Measurements from ENCODE around the gene LRRC55.

LRRC55 gene

GRCh38 chr11:57178334-57178733 lies 3.4 kb upstream of the LRRC55 start:
- H3K4me3 Mint-ChIP-seq = no peak overlapping the region
- no peaks in the 10 kb centered on the region for H3K36me3 Mint-ChIP-seq
- H3K27ac Mint-ChIP-seq = no peak overlapping the region
- peaks cover 4% of the 10 kb centered on the region for H3K9me3 Mint-ChIP-seq
- peaks cover 34% of the 10 kb centered on the region for H3K27me3 Mint-ChIP-seq
- no peaks in the 10 kb centered on the region for H3K4me1 Mint-ChIP-seq

DNA sequence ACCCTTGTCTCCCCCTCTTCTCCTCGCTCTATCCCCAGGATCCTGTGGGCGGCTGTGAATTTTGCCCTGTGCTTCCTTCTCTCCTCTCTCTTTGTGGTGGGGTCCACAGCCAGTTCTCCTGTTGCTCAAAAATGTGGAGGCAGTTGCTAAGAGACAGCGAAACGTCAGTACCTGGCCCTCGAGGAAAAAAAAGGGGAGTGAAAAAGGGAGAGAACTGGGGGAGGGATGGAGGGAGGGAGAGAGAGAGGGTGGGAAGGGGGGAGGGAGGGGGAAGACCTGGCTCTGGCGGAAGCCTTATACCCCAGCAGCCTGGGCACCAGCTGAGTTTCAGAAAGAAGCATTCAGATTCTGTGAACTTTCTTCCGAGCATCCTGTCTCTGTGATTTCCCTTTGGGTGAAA lies 2.1 kb upstream of the LRRC55 start:
- H3K4me3 Mint-ChIP-seq = no peak overlapping the region
- peaks cover 4% of the 10 kb centered on the region for H3K9me3 Mint-ChIP-seq
- peaks cover 34% of the 10 kb centered on the region for H3K27me3 Mint-ChIP-seq
- H3K27ac Mint-ChIP-seq = no peak overlapping the region
- H3K4me1 Mint-ChIP-seq = no peaks in the 10 kb centered on the region
- no peaks in the 10 kb centered on the region for H3K36me3 Mint-ChIP-seq

- H3K27ac Mint-ChIP-seq = no peak overlapping the region
- peaks cover 4% of the 10 kb centered on the region for H3K9me3 Mint-ChIP-seq
- no peaks in the 10 kb centered on the region for H3K4me1 Mint-ChIP-seq
- H3K36me3 Mint-ChIP-seq = no peaks in the 10 kb centered on the region
- peaks cover 32% of the 10 kb centered on the region for H3K27me3 Mint-ChIP-seq
- H3K4me3 Mint-ChIP-seq = no peak overlapping the region
Measured at GRCh38 chr11:57180081-57180561, 1.6 kb upstream of the LRRC55 start.

DNA sequence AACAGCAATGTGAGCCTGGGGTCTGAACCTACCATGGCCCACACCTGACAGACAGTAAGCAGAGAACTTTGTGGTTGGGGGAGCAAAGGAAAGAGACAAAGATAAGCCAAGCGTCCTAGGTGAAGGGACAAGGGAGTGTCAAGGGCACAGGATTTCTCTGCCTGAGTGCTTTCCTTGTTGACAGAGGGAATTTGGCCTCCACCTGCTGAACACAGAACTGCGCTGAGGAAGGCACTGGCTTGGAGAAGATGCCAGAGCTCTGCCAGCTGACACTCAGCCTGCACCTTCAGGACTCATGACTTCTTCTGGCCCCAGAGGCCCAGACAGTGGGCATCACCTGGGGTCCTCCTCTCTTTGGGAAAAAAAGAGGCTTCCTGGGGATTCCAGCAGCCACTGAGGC lies 789 bp upstream of the LRRC55 start:
- Mint-ChIP-seq H3K27ac (no peak overlapping the region), H3K4me3 (no peak overlapping the region), H3K27me3 (peaks cover 28% of the 10 kb centered on the region), H3K36me3 (no peaks in the 10 kb centered on the region), H3K4me1 (no peaks in the 10 kb centered on the region), H3K9me3 (peaks cover 4% of the 10 kb centered on the region)

DNA sequence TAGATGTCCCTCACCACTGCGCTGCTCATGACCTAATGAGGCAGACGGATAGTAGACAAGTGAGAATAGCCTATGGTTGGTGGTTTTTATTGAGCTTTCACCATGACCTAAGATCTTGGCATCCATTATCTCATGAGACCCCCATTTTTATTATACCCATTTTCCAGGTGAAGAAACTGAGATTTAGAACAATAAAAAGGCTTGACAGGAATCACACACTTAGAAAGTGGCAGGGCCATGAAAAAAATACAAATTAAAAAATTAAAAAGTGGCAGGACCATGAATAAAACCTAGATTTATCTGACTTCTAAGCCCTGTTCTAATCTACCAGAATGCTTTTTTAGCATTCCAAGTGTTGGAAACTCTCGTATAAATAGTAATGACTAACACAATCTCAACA lies 1.1 kb downstream of the LRRC55 start:
- Mint-ChIP-seq H3K4me3 (no peak overlapping the region), H3K36me3 (no peaks in the 10 kb centered on the region), H3K27ac (no peak overlapping the region), H3K27me3 (peaks cover 18% of the 10 kb centered on the region), H3K4me1 (no peaks in the 10 kb centered on the region), H3K9me3 (no peaks in the 10 kb centered on the region)

DNA sequence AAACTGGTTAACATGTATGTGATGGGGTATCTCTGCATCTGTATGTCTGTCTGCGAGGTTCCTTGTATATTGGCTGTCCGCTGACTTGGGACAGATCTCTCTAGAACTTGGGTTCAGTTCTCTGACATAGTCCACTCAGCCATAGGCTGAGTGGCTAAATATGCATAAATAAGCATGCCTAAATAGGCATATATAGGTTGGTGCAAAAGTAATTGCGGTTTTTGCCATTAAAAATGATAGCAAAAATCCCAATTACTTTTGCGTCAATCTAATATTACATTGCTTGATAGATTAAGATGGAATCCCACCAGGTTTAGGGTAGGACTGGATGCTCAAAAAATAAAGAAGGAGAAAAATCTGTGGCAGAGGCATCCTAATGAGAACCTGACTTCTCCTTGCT lies 8.8 kb downstream of the LRRC55 start:
- peaks cover 22% of the 10 kb centered on the region for H3K27me3 Mint-ChIP-seq
- no peaks in the 10 kb centered on the region for H3K4me1 Mint-ChIP-seq
- no peaks in the 10 kb centered on the region for H3K36me3 Mint-ChIP-seq
- H3K4me3 Mint-ChIP-seq = no peak overlapping the region
- H3K9me3 Mint-ChIP-seq = no peaks in the 10 kb centered on the region
- H3K27ac Mint-ChIP-seq = no peak overlapping the region

DNA sequence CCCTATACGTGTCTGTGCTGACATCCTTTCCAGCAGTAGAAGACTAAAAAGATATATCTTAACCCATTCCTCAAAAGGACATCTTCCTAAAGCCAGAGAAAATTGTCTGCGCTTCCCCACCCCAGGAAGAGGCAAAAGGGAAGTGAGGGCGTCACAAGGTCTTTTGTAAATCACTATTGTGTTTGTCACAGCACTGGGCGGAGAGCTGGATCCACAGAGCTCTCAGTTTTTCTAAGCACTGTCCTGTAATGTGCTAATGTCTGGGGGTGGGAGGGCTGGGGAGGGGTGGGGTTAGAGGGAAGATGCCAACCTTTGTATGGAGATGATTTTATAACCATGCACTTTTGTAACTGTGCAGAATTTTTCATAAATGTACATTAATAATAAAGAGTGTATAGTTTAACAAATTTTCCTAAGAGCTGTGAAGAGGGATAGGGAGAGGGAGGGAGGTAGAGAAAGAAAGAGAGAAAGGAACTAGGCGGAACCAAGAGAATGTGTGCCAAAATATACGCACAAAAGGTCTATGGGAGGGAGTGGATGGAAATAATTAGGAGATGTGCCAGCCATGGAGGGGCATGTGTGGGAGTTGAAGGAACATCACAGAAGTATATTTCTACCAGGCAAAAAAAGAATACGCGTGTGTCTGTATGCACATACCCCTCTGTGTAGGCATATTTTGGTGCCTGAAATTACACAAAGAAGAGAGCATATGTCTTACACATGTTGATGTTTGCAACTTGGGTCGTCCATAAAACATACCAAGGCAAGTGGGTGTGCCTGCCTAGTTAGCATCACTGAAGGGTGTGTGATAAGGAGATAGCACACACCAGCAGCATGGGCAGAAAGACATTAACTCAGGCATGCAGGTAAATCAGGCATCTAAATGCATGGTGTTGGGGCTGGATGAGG lies 9.8 kb downstream of the LRRC55 start:
- no peak overlapping the region for H3K4me3 Mint-ChIP-seq
- H3K36me3 Mint-ChIP-seq = no peaks in the 10 kb centered on the region
- H3K4me1 Mint-ChIP-seq = no peaks in the 10 kb centered on the region
- no peaks in the 10 kb centered on the region for H3K9me3 Mint-ChIP-seq
- H3K27me3 Mint-ChIP-seq = peaks cover 25% of the 10 kb centered on the region
- H3K27ac Mint-ChIP-seq = no peak overlapping the region

DNA sequence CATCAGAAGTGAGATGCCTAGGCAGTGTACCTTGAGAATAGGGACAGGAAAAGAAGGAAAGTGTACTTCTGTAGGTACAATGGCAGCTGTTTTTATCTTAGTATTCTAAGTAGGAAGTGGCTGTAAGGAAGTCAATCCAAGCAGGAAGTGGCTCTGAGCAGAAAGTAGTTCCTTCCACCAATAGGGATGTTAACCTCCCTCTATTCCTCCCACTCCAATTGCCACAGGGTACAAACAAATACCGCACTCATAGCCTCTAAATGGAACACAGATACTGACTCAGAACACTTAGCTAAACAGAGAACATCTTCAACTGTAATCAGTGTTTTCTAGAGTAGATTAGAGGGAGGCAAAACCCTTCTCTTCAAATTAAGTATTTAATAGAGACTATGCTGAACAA lies 10.6 kb downstream of the LRRC55 start:
- H3K9me3 Mint-ChIP-seq = no peaks in the 10 kb centered on the region

DNA sequence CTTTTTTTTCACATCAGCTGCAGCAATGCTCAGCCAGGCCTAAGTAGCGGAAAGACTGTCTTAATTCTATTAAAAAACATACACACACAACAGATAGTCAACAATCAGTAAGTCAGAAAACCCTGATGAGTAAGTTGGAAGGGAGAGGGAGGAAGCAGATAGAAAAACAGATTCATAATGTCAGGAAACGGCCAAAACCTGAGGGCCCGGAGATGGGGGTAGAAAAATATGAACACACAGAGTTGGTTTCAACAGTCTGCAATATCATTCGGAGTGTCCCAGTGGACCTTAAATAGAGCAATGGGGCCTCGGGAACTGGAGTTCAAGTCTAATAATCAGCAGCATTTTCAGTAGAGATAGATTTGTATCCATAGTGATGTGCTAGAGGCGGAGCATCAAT lies 14.8 kb downstream of the LRRC55 start:
- peaks cover 17% of the 10 kb centered on the region for H3K27me3 Mint-ChIP-seq
- no peaks in the 10 kb centered on the region for H3K9me3 Mint-ChIP-seq
- no peak overlapping the region for H3K4me3 Mint-ChIP-seq
- H3K36me3 Mint-ChIP-seq = no peaks in the 10 kb centered on the region
- no peak overlapping the region for H3K27ac Mint-ChIP-seq
- H3K4me1 Mint-ChIP-seq = no peaks in the 10 kb centered on the region

More for the DNA sequence above, 10.6 kb downstream of the LRRC55 start:
- Mint-ChIP-seq H3K27ac (no peak overlapping the region), H3K36me3 (no peaks in the 10 kb centered on the region), H3K4me1 (no peaks in the 10 kb centered on the region), H3K4me3 (no peak overlapping the region), H3K27me3 (peaks cover 25% of the 10 kb centered on the region)

- no peak overlapping the region for H3K27ac Mint-ChIP-seq
- no peaks in the 10 kb centered on the region for H3K9me3 Mint-ChIP-seq
- peaks cover 13% of the 10 kb centered on the region for H3K27me3 Mint-ChIP-seq
- no peaks in the 10 kb centered on the region for H3K4me1 Mint-ChIP-seq
- no peaks in the 10 kb centered on the region for H3K36me3 Mint-ChIP-seq
- no peak overlapping the region for H3K4me3 Mint-ChIP-seq
Measured at GRCh38 chr11:57197762-57198161, 16.0 kb downstream of the LRRC55 start.

GRCh38 chr11:57199330-57199729 lies 17.6 kb downstream of the LRRC55 start:
- Mint-ChIP-seq H3K4me3 (no peak overlapping the region), H3K9me3 (no peaks in the 10 kb centered on the region), H3K27me3 (peaks cover 7% of the 10 kb centered on the region), H3K27ac (no peak overlapping the region), H3K36me3 (no peaks in the 10 kb centered on the region), H3K4me1 (no peaks in the 10 kb centered on the region)

- no peaks in the 10 kb centered on the region for H3K9me3 Mint-ChIP-seq
- no peak overlapping the region for H3K27ac Mint-ChIP-seq
- no peaks in the 10 kb centered on the region for H3K4me1 Mint-ChIP-seq
- H3K36me3 Mint-ChIP-seq = no peaks in the 10 kb centered on the region
- H3K27me3 Mint-ChIP-seq = peaks cover 4% of the 10 kb centered on the region
- H3K4me3 Mint-ChIP-seq = no peak overlapping the region
Measured at GRCh38 chr11:57200917-57201316, 19.2 kb downstream of the LRRC55 start.

DNA sequence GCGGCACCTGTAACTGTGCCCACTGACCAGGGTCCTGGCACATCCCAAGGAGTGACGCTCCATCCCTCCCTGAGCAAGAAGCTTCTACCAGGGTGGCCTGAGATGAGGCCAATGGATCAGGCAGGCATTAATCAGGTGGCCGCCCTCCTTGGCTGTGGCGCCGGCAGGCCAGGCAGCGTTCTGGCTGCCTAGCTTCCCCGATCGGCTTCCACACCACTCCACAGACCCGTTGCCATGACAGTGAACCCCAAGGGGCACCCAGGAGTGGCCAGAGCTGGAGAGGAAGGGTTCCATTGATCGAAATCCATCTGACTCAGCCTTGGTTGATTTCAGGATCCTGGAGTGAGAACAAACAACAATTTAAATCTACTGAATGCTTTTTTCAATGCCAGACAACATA lies 20.5 kb downstream of the LRRC55 start:
- Mint-ChIP-seq H3K9me3 (no peaks in the 10 kb centered on the region), H3K4me1 (no peaks in the 10 kb centered on the region), H3K27me3 (peaks cover 11% of the 10 kb centered on the region), H3K36me3 (no peaks in the 10 kb centered on the region), H3K27ac (no peak overlapping the region), H3K4me3 (no peak overlapping the region)

DNA sequence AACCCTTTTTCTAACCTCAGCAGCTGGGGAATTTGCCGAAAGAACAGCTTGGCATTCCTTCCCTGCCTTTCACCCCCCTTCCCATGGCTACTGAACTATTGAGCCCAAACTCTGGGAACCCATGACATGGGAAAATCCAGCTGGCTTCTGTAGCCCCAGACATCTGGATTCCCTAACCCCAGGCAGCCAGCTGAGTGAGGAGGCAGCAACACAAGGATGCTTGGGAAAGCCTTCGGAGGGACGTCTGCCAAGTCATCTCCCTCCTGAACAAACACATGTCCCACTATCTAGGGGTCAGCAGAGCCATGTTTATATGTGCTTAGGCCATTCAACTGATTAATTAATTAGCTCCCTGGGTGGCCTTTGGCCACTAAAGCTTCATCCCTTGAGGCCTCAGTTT lies 21.6 kb downstream of the LRRC55 start:
- Mint-ChIP-seq H3K4me3 (no peak overlapping the region), H3K4me1 (no peaks in the 10 kb centered on the region), H3K36me3 (no peaks in the 10 kb centered on the region), H3K27ac (no peak overlapping the region), H3K9me3 (no peaks in the 10 kb centered on the region), H3K27me3 (peaks cover 11% of the 10 kb centered on the region)

DNA sequence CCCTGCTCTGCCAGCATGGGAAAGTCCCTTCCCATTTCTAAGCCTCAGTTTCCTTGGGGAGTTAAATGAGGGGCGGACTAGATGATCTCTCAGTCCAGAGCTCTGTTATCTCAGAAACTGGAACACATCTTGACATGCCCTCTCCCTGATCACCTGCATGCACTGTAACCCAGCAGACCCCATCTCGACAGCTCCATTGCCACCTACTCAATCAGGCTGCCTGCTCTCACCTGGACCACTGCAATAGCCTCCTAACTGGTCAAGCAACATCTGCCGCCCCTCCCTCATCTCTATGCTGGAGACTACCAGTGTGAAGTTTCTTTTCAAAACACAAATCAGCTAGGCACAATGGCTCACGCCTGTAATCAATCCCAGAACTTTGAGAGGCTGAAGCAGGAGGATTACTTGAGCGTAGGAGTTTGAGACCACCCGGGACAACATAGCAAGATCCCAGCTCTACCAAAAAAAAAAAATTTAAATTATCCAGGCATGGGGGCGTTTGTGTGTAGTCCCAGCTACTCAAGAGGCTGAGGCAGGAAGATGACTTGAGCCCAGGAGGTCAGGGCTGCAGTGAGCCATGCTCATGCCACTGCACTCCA lies 22.2 kb downstream of the LRRC55 start:
- Mint-ChIP-seq H3K36me3 (no peaks in the 10 kb centered on the region), H3K27me3 (peaks cover 11% of the 10 kb centered on the region), H3K4me1 (no peaks in the 10 kb centered on the region), H3K27ac (no peak overlapping the region), H3K9me3 (no peaks in the 10 kb centered on the region), H3K4me3 (no peak overlapping the region)

DNA sequence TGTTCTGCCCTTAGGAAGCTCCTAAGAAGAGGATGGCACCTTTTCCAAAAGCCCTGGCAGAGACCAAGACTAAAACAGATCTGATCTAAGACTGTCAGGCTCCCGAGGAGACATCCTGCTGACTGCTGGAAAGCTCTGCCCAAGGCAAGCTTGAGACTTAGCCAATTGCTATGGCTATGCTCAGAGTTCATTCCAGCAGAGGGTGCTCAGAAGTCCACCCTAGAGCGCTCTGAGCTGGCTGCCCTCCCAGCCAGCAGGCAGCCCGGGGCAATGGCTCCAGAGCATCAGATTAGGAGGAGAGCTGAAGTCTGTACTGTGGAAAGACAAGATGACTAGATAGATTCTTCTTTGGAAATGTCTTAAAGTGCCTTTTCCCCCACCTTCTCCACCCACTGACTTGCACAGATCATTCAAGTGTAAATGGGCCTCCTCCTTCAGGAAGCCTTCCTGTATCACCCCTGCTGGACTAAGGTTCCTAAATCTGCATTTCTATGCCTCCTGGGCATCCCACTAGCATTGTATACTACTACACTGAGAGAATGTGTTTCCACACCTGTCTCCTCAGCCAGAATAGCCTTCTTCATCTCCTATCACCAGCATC lies 23.4 kb downstream of the LRRC55 start:
- Mint-ChIP-seq H3K4me3 (no peak overlapping the region), H3K4me1 (no peaks in the 10 kb centered on the region), H3K9me3 (no peaks in the 10 kb centered on the region), H3K27ac (no peak overlapping the region), H3K27me3 (peaks cover 15% of the 10 kb centered on the region), H3K36me3 (no peaks in the 10 kb centered on the region)
